DOHH2 (cell line): Measurements from ENCODE around the gene SMOC2.

Experiments
- H3F3A ChIP-seq: fragments of 200-600 bp; sonication (generic), shearing (Covaris generic); 2 replicates; pipeline ENCODE4 v1.6.0; 2016; ENCODE audit warnings: antibody characterized with exemption, mild to moderate bottlenecking; ENCODE audit not compliant: control insufficient read depth, insufficient read depth
- H3K27ac ChIP-seq: fragments of 200-600 bp; sonication (generic); 2 replicates; pipeline ENCODE4 v1.5.1; 2014; ENCODE audit warnings: low read depth, mild to moderate bottlenecking, low read length, moderate library complexity
- H3K27me3 ChIP-seq: fragments of 200-600 bp; sonication (generic); 2 replicates; pipeline ENCODE4 v1.6.1; 2014; ENCODE audit warnings: mild to moderate bottlenecking, low read length, mixed read lengths; ENCODE audit not compliant: control insufficient read depth
- H3K36me3 ChIP-seq: fragments of 200-600 bp; sonication (generic); 2 replicates; pipeline ENCODE4 v1.6.1; 2014; ENCODE audit warnings: mild to moderate bottlenecking, low read length, moderate library complexity, mixed read lengths; ENCODE audit not compliant: control insufficient read depth
- H3K4me1 ChIP-seq: fragments of 200-600 bp; sonication (generic); 2 replicates; pipeline ENCODE4 v1.6.1; 2014; ENCODE audit warnings: mild to moderate bottlenecking, low read length, mixed read lengths; ENCODE audit not compliant: control insufficient read depth
- H3K4me2 ChIP-seq: fragments of 200-600 bp; sonication (generic); 2 replicates; pipeline ENCODE4 v1.6.0; 2014; ENCODE audit warnings: mild to moderate bottlenecking, low read length, moderate library complexity
- H3K4me3 ChIP-seq: fragments of 200-600 bp; sonication (generic); 2 replicates; pipeline ENCODE4 v1.5.1; 2014; ENCODE audit warnings: mild to moderate bottlenecking, low read length, mixed read lengths
- H3K79me2 ChIP-seq: fragments of 200-600 bp; sonication (generic); 2 replicates; pipeline ENCODE4 v1.6.1; 2014; ENCODE audit warnings: mild to moderate bottlenecking, low read length, mixed read lengths; ENCODE audit not compliant: control insufficient read depth
- H3K9me2 ChIP-seq: fragments of 200-600 bp; sonication (generic); replicated peaks from 2 replicates; pipeline ENCODE4 v1.6.1; 2014; ENCODE audit warnings: mild to moderate bottlenecking, low read length, mixed read lengths; ENCODE audit not compliant: control insufficient read depth
- H3K9me3 ChIP-seq: fragments of 200-600 bp; sonication (generic); 2 replicates; pipeline ENCODE4 v1.6.1; 2014; ENCODE audit warnings: antibody characterized with exemption, low read length, mixed read lengths; ENCODE audit not compliant: control insufficient read depth, insufficient read depth
- H4K20me1 ChIP-seq: fragments of 200-600 bp; sonication (generic); 2 replicates; pipeline ENCODE4 v1.6.0; 2014; ENCODE audit warnings: low read depth, mild to moderate bottlenecking, antibody characterized with exemption, low read length, moderate library complexity; ENCODE audit not compliant: control insufficient read depth, insufficient read depth
- EZH2phosphoT487 ChIP-seq: fragments of 200-600 bp; sonication (generic); IDR thresholded peaks from 2 replicates; pipeline ENCODE4 v1.6.1; 2017; ENCODE audit warnings: borderline replicate concordance, mild to moderate bottlenecking, antibody characterized with exemption, low read length, moderate library complexity, mixed read lengths
- TF ChIP-seq, protein P1 (sequence below): fragments of 200-600 bp; sonication (generic); IDR thresholded peaks from one replicate; pipeline ENCODE4 v1.5.1; 2014; ENCODE audit warnings: antibody characterized with exemption, mild to moderate bottlenecking, low read depth, low read length; ENCODE audit not compliant: poor library complexity, severe bottlenecking

Gene SMOC2

GRCh38 chr6:168428052-168428826 is 12.7 kb upstream of the SMOC2 start:
- Histone ChIP-seq H3K9me3 (peaks cover 11% of the 10 kb centered on the region; the same call in 1 of the 2 replicates), H3K4me1 (no peaks in the 10 kb centered on the region), H3K4me2 (no peak overlapping the region), H3K79me2 (no peaks in the 10 kb centered on the region), H3F3A (no peaks in the 10 kb centered on the region), H3K36me3 (no peaks in the 10 kb centered on the region), H3K4me3 (no peak overlapping the region), H3K9me2 (no peaks in the 10 kb centered on the region), H4K20me1 (no peaks in the 10 kb centered on the region), H3K27me3 (no peaks in the 10 kb centered on the region), H3K27ac (no peak overlapping the region)
- TF ChIP-seq EZH2phosphoT487, result no peak
- TF ChIP-seq, protein P1, sequence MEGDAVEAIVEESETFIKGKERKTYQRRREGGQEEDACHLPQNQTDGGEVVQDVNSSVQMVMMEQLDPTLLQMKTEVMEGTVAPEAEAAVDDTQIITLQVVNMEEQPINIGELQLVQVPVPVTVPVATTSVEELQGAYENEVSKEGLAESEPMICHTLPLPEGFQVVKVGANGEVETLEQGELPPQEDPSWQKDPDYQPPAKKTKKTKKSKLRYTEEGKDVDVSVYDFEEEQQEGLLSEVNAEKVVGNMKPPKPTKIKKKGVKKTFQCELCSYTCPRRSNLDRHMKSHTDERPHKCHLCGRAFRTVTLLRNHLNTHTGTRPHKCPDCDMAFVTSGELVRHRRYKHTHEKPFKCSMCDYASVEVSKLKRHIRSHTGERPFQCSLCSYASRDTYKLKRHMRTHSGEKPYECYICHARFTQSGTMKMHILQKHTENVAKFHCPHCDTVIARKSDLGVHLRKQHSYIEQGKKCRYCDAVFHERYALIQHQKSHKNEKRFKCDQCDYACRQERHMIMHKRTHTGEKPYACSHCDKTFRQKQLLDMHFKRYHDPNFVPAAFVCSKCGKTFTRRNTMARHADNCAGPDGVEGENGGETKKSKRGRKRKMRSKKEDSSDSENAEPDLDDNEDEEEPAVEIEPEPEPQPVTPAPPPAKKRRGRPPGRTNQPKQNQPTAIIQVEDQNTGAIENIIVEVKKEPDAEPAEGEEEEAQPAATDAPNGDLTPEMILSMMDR, result no peak

DNA sequence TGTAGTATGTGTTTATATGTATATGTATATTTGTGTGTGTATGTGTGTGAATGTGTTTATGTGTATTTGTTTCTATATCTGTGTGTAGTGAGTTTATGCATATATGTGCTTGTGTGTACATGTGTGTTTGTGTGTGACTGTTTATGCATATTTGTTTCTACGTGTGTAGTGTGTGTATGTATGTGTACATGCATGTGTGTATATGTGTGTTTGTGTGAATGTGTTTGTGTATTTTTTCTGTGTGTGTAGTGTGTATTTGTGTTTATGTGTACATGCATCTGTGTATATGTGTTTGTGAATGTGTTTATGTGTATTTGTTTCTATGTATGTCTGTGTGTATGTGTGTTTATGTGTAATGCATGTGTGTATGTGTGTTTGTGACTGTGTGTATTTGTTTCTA is 12.1 kb upstream of the SMOC2 start:
- Histone ChIP-seq H3K27ac (no peak overlapping the region), H3K4me2 (no peak overlapping the region), H3K9me3 (peaks cover 11% of the 10 kb centered on the region; the same call in 1 of the 2 replicates), H3K4me3 (no peak overlapping the region), H3K9me2 (no peaks in the 10 kb centered on the region), H3K79me2 (no peaks in the 10 kb centered on the region), H3K36me3 (no peaks in the 10 kb centered on the region), H3K27me3 (no peaks in the 10 kb centered on the region), H3K4me1 (no peaks in the 10 kb centered on the region), H3F3A (no peaks in the 10 kb centered on the region), H4K20me1 (no peaks in the 10 kb centered on the region)
- TF ChIP-seq, protein P1, result no peak
- TF ChIP-seq EZH2phosphoT487, result no peak

GRCh38 chr6:168432196-168432595 is 8.8 kb upstream of the SMOC2 start:
- H3K9me3 ChIP-seq, result peaks cover 11% of the 10 kb centered on the region; the same call in 1 of the 2 replicates
- TF ChIP-seq EZH2phosphoT487, result no peak
- TF ChIP-seq, protein P1, result no peak
- H3K27me3 ChIP-seq, result no peaks in the 10 kb centered on the region

More at GRCh38 chr6:168432196-168432595, 8.8 kb upstream of the SMOC2 start:
- Histone ChIP-seq H4K20me1 (no peaks in the 10 kb centered on the region), H3K4me2 (no peak overlapping the region), H3K4me1 (no peaks in the 10 kb centered on the region), H3K4me3 (no peak overlapping the region), H3F3A (no peaks in the 10 kb centered on the region), H3K27ac (no peak overlapping the region), H3K9me2 (no peaks in the 10 kb centered on the region), H3K79me2 (no peaks in the 10 kb centered on the region), H3K36me3 (no peaks in the 10 kb centered on the region)
